ENCODE data around the gene HSPB6.

The HSPB6 gene

GRCh38 chr19:35713904-35714495 lies 42.8 kb downstream of the HSPB6 start:
- no peak for DNase-seq

GRCh38 chr19:35713506-35713850 lies 43.4 kb downstream of the HSPB6 start:
- no peak for DNase-seq

GRCh38 chr19:35712567-35713505 lies 44.0 kb downstream of the HSPB6 start:
- no peak for DNase-seq

- no peak for DNase-seq
These were observed 45.8 kb downstream of the HSPB6 start for GRCh38 chr19:35710784-35711723.

- no peak for DNase-seq
These were observed 48.4 kb downstream of the HSPB6 start for GRCh38 chr19:35708391-35708790.
